Neuronal stem cell (in vitro differentiated cells): ENCODE data around the gene DMD.
A peak's percentile ranks its signal among the peaks of the same experiment; 100 is the strongest.

ENCODE experiments used
- DNase-seq: peaks from one replicate; pipeline ENCODE4 v3.0.0-alpha.2; 2013; ENCODE audit warnings: low spot score
- H2AFZ ChIP-seq: one replicate; pipeline ENCODE4 v1.6.1; 2013; ENCODE audit warnings: mild to moderate bottlenecking, low read length, inconsistent platforms
- H2AK5ac ChIP-seq: 2 replicates; pipeline ENCODE4 v1.6.1; 2013; ENCODE audit warnings: low read depth, mild to moderate bottlenecking, inconsistent platforms, low read length, moderate library complexity, mixed read lengths
- H2BK120ac ChIP-seq: 2 replicates; pipeline ENCODE4 v1.6.1; 2013; ENCODE audit warnings: low read depth, mild to moderate bottlenecking, inconsistent platforms, low read length, moderate library complexity, mixed read lengths
- H2BK12ac ChIP-seq: one replicate; pipeline ENCODE4 v1.6.1; 2013; ENCODE audit warnings: low read length, inconsistent platforms
- H2BK15ac ChIP-seq: 2 replicates; pipeline ENCODE4 v1.6.1; 2013; ENCODE audit warnings: mild to moderate bottlenecking, low read length, inconsistent platforms, mixed read lengths
- H2BK5ac ChIP-seq: one replicate; pipeline ENCODE4 v1.6.1; 2013; ENCODE audit warnings: inconsistent platforms, mild to moderate bottlenecking, low read length, moderate library complexity
- H3K14ac ChIP-seq: one replicate; pipeline ENCODE4 v1.6.1; 2013; ENCODE audit warnings: low read length, inconsistent platforms
- H3K18ac ChIP-seq: 2 replicates; pipeline ENCODE4 v1.6.1; 2013; ENCODE audit warnings: low read length, inconsistent platforms
- H3K23ac ChIP-seq: 2 replicates; pipeline ENCODE4 v1.6.1; 2013; ENCODE audit warnings: low read depth, mild to moderate bottlenecking, mixed read lengths, low read length, inconsistent platforms; ENCODE audit not compliant: poor library complexity
- H3K27ac ChIP-seq: replicated peaks from 3 replicates; pipeline ENCODE4 v1.5.1; 2013; ENCODE audit warnings: low read length, inconsistent platforms
- H3K27me3 ChIP-seq, 3 experiments: 2 replicates each; pipeline ENCODE4 v1.6.1; 2013; ENCODE audit warnings: low read length in 3 of 3, mild to moderate bottlenecking in 2 of 3, inconsistent platforms in 1 of 3, low read depth in 1 of 3, mixed read lengths in 1 of 3, moderate library complexity in 1 of 3; ENCODE audit not compliant: control insufficient read depth in 3 of 3, insufficient read depth in 3 of 3
- H3K36me3 ChIP-seq, 2 donors: replicated peaks in 1 of 2; 2 replicates each; pipeline ENCODE4 v1.6.1; 2013; ENCODE audit warnings: low read length in 2 of 2; ENCODE audit not compliant: control insufficient read depth in 2 of 2, insufficient read depth in 2 of 2
- H3K4ac ChIP-seq: 2 replicates; pipeline ENCODE4 v1.6.1; 2013; ENCODE audit warnings: inconsistent platforms, mild to moderate bottlenecking, low read length, moderate library complexity
- H3K4me1 ChIP-seq, 2 donors: 1 replicate in 1 of 2; 2 replicates in 1 of 2; pipeline ENCODE4 v1.6.1; 2013; ENCODE audit warnings: low read length in 2 of 2, low read depth in 1 of 2; ENCODE audit not compliant: control insufficient read depth in 2 of 2, insufficient read depth in 1 of 2
- H3K4me2 ChIP-seq: one replicate; pipeline ENCODE4 v1.6.1; 2013; ENCODE audit warnings: mild to moderate bottlenecking, low read length, inconsistent platforms; ENCODE audit not compliant: insufficient read depth, poor library complexity, severe bottlenecking
- H3K4me3 ChIP-seq, 2 donors: 2 replicates each; pipeline ENCODE4 v1.5.1; 2013; ENCODE audit warnings: low read length in 2 of 2, mild to moderate bottlenecking in 2 of 2, inconsistent platforms in 1 of 2, moderate library complexity in 1 of 2
- H3K79me1 ChIP-seq: one replicate; pipeline ENCODE4 v1.6.1; 2013; ENCODE audit warnings: low read depth, mild to moderate bottlenecking, inconsistent platforms, low read length, moderate library complexity
- H3K9ac ChIP-seq: one replicate; pipeline ENCODE4 v1.6.1; 2013; ENCODE audit warnings: mild to moderate bottlenecking, low read depth, low read length, inconsistent platforms; ENCODE audit not compliant: poor library complexity
- H3K9me3 ChIP-seq, 2 donors: replicated peaks in 1 of 2; 2 replicates each; pipeline versions ENCODE3 to v1.6.1; 2013; ENCODE audit warnings: low read length in 2 of 2, mild to moderate bottlenecking in 2 of 2, inconsistent platforms in 1 of 2, low read depth in 1 of 2, mixed read lengths in 1 of 2, moderate library complexity in 1 of 2; ENCODE audit not compliant: control insufficient read depth in 2 of 2, insufficient read depth in 1 of 2
- H4K8ac ChIP-seq: one replicate; pipeline ENCODE4 v1.6.1; 2013; ENCODE audit warnings: low read depth, mild to moderate bottlenecking, inconsistent platforms, low read length, moderate library complexity
- H4K91ac ChIP-seq: one replicate; pipeline ENCODE4 v1.6.1; 2013; ENCODE audit warnings: low read length, low read depth, mild to moderate bottlenecking, inconsistent platforms; ENCODE audit not compliant: poor library complexity
- WGBS, 2 donors: extraction: QIAGEN DNeasy Blood & Tissue Kit; methylation state at CpG; one replicate each; pipeline ENCODE4 v1.1.7; 2013; ENCODE audit warnings: missing lambda C conversion rate in 2 of 2, mixed read lengths in 1 of 2; ENCODE audit not compliant: insufficient read length in 2 of 2, insufficient replicate concordance in 1 of 2; ENCODE audit errors: extremely low coverage in 2 of 2; 5-methylcytosine and 5-hydroxymethylcytosine counted together

The DMD gene

DNA sequence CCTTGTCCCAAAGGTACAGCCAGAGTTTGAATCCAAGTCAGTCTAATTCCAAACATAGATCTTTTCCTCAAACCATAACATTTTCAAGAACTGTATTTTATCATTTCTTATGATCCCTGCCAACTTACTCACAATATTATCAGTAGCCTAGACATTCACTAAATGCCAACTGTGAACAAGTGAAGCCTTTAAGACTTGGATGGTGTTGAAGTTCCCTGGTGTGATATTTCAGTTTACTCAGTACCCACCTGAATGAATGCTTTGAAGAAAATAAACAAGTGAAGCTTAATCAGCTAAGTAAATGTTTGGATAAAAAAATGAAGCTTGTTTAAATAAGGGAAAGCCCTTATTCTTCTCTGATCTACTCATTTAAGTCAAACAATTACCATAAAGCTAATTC lies 1028.3 kb downstream of the DMD start:
- Histone ChIP-seq H3K4me3 (no peak overlapping the region), H2AFZ (no peak overlapping the region), H2BK15ac (no peak overlapping the region), H4K91ac (no peak overlapping the region), H3K79me1 (no peaks in the 10 kb centered on the region), H3K4me2 (no peak overlapping the region), H2AK5ac (no peak overlapping the region), H3K9me3 (no peaks in the 10 kb centered on the region), H2BK120ac (no peak overlapping the region), H3K23ac (no peak overlapping the region), H3K18ac (no peak overlapping the region), H2BK12ac (no peak overlapping the region), H3K27ac (no peak overlapping the region), H4K8ac (no peak overlapping the region), H3K4me1 (no peaks in the 10 kb centered on the region), H3K36me3 (no peaks in the 10 kb centered on the region), H3K14ac (no peak overlapping the region), H3K27me3 (no peaks in the 10 kb centered on the region), H3K4ac (no peak overlapping the region), H3K9ac (no peak overlapping the region), H2BK5ac (no peak overlapping the region)
- no peak for DNase-seq

DNA sequence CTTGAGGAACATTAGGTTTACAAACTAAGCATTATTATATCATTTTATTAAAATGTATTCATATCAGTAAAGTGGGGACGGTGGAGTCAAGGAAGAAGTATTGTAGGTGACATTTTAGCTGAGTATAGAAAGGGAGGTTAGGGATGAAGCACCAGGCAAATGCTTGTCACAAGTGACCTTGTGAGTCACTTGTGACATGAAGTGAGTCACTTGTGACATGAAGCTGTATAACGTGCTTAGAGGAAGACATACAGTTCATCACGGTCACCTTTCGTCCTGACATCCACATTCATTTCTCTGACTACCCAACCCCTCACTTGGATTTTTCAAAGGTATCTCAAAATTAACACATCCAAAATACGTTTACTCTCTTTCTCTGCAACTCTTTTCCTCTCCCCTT lies 1034.8 kb downstream of the DMD start:
- Histone ChIP-seq H3K27ac (no peak overlapping the region), H3K9ac (no peak overlapping the region), H4K8ac (no peak overlapping the region), H3K4ac (no peak overlapping the region), H2AK5ac (no peak overlapping the region), H3K9me3 (no peaks in the 10 kb centered on the region), H3K27me3 (no peaks in the 10 kb centered on the region), H3K23ac (no peak overlapping the region), H3K18ac (no peak overlapping the region), H3K4me3 (no peak overlapping the region), H3K14ac (no peak overlapping the region), H2BK120ac (no peak overlapping the region), H2AFZ (no peak overlapping the region), H2BK12ac (no peak overlapping the region), H4K91ac (no peak overlapping the region), H3K36me3 (no peaks in the 10 kb centered on the region), H3K4me1 (no peaks in the 10 kb centered on the region), H2BK5ac (no peak overlapping the region), H3K4me2 (no peak overlapping the region), H2BK15ac (no peak overlapping the region), H3K79me1 (no peaks in the 10 kb centered on the region)
- DNase-seq = no peak
- 100% methylated on average over 1 of the region's 5 CpGs; no CpG with 5 or more reads in 1 of the 2 donors for WGBS, 2 donors

DNA sequence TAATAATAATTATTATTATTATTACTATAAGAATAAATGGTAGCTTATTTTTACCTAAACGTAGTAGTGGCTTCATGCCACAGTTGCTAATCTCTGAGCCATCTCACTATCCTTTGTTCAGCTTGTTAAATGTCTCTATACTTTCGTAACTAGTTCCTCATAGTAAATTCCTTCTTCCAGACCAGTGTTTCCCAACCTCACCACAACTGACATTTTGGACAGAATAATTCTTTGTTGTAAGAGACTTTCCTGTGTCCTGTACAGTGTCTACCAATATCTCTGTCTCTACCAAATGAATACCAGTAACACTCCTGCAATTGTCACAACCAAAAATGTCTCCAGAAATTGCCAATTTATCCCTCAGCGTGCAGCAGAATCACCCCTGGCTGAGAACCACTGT lies 1040.9 kb downstream of the DMD start:
- no peak overlapping the region for H3K4me3 ChIP-seq
- no peak overlapping the region for H3K4me2 ChIP-seq
- H3K79me1 ChIP-seq = no peaks in the 10 kb centered on the region
- no peak overlapping the region for H3K23ac ChIP-seq
- H3K18ac ChIP-seq = no peak overlapping the region
- H3K36me3 ChIP-seq = no peaks in the 10 kb centered on the region
- WGBS, 2 donors = no CpG with 5 or more reads among the region's 3 CpGs
- H3K9me3 ChIP-seq = no peaks in the 10 kb centered on the region
- H4K91ac ChIP-seq = no peak overlapping the region
- no peak overlapping the region for H2BK12ac ChIP-seq
- H3K14ac ChIP-seq = no peak overlapping the region
- DNase-seq = no peak
- H2BK5ac ChIP-seq = no peak overlapping the region
- no peak overlapping the region for H2AFZ ChIP-seq
- H2BK15ac ChIP-seq = no peak overlapping the region
- no peak overlapping the region for H3K9ac ChIP-seq
- no peak overlapping the region for H3K27ac ChIP-seq
- H4K8ac ChIP-seq = no peak overlapping the region
- no peak overlapping the region for H3K4ac ChIP-seq
- H3K4me1 ChIP-seq = no peaks in the 10 kb centered on the region
- no peaks in the 10 kb centered on the region for H3K27me3 ChIP-seq
- H2AK5ac ChIP-seq = no peak overlapping the region
- H2BK120ac ChIP-seq = no peak overlapping the region

DNA sequence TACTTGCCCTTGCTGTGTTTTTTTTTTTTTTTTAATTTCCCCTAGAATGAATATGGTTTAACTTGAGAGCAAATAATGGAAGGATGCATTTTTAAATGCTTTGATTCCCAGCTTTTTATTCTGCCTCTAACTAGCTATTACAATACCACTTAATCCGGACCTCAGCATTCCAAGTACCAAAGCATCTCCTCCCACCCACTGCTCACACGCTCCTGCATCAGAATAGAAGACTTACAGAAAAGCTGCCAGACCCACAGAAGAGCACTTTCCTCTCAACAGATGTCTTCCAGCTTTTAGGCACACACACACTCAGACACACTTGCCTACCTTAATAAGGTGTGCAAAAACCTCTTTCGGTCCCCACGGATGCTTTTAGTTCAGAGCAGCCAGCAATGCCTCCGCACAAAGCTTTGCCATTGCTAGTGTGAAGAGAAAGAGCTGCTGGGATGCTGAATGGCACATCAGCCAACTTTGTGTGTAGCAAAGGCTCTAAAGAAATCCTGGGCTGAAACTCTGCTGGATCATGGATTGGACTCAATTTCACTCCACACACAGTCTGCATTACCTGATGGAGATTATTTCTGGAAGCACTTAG lies 1056.2 kb downstream of the DMD start:
- Histone ChIP-seq H3K4me1 (peaks cover 0 to 2% of the 10 kb centered on the region in 2 donors), H2BK120ac (no peak overlapping the region), H3K9ac (no peak overlapping the region), H3K4me2 (peak overlapping the region; percentile 54), H3K9me3 (no peaks in the 10 kb centered on the region), H2BK5ac (no peak overlapping the region), H3K4ac (no peak overlapping the region), H2BK12ac (no peak overlapping the region), H2AK5ac (no peak overlapping the region), H3K79me1 (no peaks in the 10 kb centered on the region), H3K36me3 (no peaks in the 10 kb centered on the region), H3K14ac (no peak overlapping the region), H2AFZ (peak overlapping the region; percentile 87), H3K18ac (no peak overlapping the region), H3K23ac (no peak overlapping the region), H2BK15ac (no peak overlapping the region), H3K27me3 (no peaks in the 10 kb centered on the region), H3K27ac (peak overlapping the region; percentile 89), H3K4me3 (peak overlapping the region; percentile 71 to 76), H4K91ac (no peak overlapping the region), H4K8ac (no peak overlapping the region)
- peak; percentile 41 for DNase-seq
- no CpG with 5 or more reads among the region's 5 CpGs for WGBS, 2 donors
